Panc1 (cell line): ENCODE data around the gene SCAMP5. TPM values are rescaled to one million over a fixed set of nuclear protein-coding genes. Genes with fewer than 3 reads are reported as not detected.

Experiments used
- ATAC-seq: fragments of 200-7000 bp; cut with Tn5 transposase; 2 replicates; pipeline ENCODE4 v1.9.1; 2020; ENCODE audit warnings: mild to moderate bottlenecking, moderate library complexity
- BruUV-seq: library from RNA; stranded (reverse); fragments of 400-500 nt; replicated peaks from 2 replicates; lab custom pipeline; 2021; lab: Mats Ljungman, UMichigan
- CTCF ChIA-PET: fragments of 300-600 bp; sonication (Branson Sonifier 250); formaldehyde crosslinking; loops from one replicate; lab custom pipeline; 2022; ENCODE audit warnings: antibody characterized with exemption; lab: Charles Lee
- POLR2A ChIA-PET: fragments of 300-600 bp; sonication (Branson Sonifier 250); formaldehyde crosslinking; loops from one replicate; lab custom pipeline; 2022; ENCODE audit warnings: antibody characterized with exemption; lab: Charles Lee
- DNase-seq: peaks from one replicate; pipeline ENCODE4 v3.0.0-alpha.2; 2010; ENCODE audit warnings: low read depth, low spot score
- H3K27ac ChIP-seq: 2 replicates; pipeline ENCODE4 v1.5.1; 2011; ENCODE audit warnings: mild to moderate bottlenecking, low read length, inconsistent platforms
- H3K27me3 ChIP-seq: fragments of 200-500 bp; sonication (Bioruptor generic); 2 replicates; pipeline ENCODE4 v1.6.0; 2014; ENCODE audit warnings: low read length, inconsistent platforms; ENCODE audit not compliant: control insufficient read depth, insufficient read depth
- H3K36me3 ChIP-seq: fragments of 200-500 bp; sonication (Bioruptor generic); 2 replicates; pipeline ENCODE4 v1.5.1; 2014; ENCODE audit warnings: inconsistent platforms, mild to moderate bottlenecking, low read length, moderate library complexity; ENCODE audit not compliant: control insufficient read depth, insufficient read depth
- H3K4me1 ChIP-seq: 2 replicates; pipeline ENCODE4 v1.5.1; 2011; ENCODE audit warnings: inconsistent platforms, mild to moderate bottlenecking, low read length, moderate library complexity; ENCODE audit not compliant: control insufficient read depth, insufficient read depth
- H3K4me3 ChIP-seq, 2 experiments: 2 replicates each; pipeline ENCODE4 v1.5.1; 2011 to 2012; ENCODE audit warnings: low read depth in 2 of 2, low read length in 2 of 2, mild to moderate bottlenecking in 2 of 2, inconsistent platforms in 1 of 2, moderate library complexity in 1 of 2
- H3K9me3 ChIP-seq: fragments of 200-500 bp; sonication (Bioruptor generic); 2 replicates; pipeline ENCODE4 v1.5.1; 2014; ENCODE audit warnings: low read depth, mild to moderate bottlenecking, inconsistent platforms, low read length, moderate library complexity; ENCODE audit not compliant: control insufficient read depth, insufficient read depth
- POLR2AphosphoS5 ChIP-seq: IDR thresholded peaks from 2 replicates; pipeline ENCODE4 v1.6.1; 2012; ENCODE audit warnings: mild to moderate bottlenecking, low read depth, low read length, moderate library complexity
- SIN3A ChIP-seq: IDR thresholded peaks from 2 replicates; pipeline ENCODE4 v1.6.1; 2012; ENCODE audit warnings: low read depth, mild to moderate bottlenecking, low read length, moderate library complexity, borderline replicate concordance; ENCODE audit not compliant: insufficient read depth
- TCF7L2 ChIP-seq: IDR thresholded peaks from 2 replicates; pipeline ENCODE4 v1.6.1; 2011; ENCODE audit warnings: mild to moderate bottlenecking, low read depth, low read length, inconsistent platforms
- in situ Hi-C: cut with HindIII; loops from 2 replicates; pipeline ENCODE4 v1.10.0; 2016; ENCODE audit warnings: low sequenced_read_pairs, low pct_unique_long_range_greater_than_20kb
- intact Hi-C: fragments of 100-400 bp; cut with micrococcal nuclease; formaldehyde crosslinking; loops from one replicate; pipeline ENCODE4 v1.10.0; 2022; ENCODE audit not compliant: unreplicated experiment
- total RNA-seq: library from RNA; stranded (reverse); gene quantifications from one replicate; pipeline ENCODE4 v1.2.1, GENCODE V29; 2021; ENCODE audit not compliant: unreplicated experiment
- TF ChIP-seq, protein P1 (sequence below), 2 experiments: IDR thresholded peaks; 2 replicates each; pipeline ENCODE4 v1.6.1; 2011 to 2012; ENCODE audit warnings: low read depth in 2 of 2, control low read depth in 1 of 2, low read length in 1 of 2, mild to moderate bottlenecking in 1 of 2, moderate library complexity in 1 of 2; ENCODE audit not compliant: insufficient read depth in 1 of 2
- TF ChIP-seq, protein P2 (sequence below): fragments of 450-650 bp; IDR thresholded peaks from 2 replicates; pipeline ENCODE4 v1.5.1; 2017; ENCODE audit warnings: mild to moderate bottlenecking

SCAMP5 gene
- total RNA-seq, 1 experiment from 2014 or later = 11.2 TPM

DNA sequence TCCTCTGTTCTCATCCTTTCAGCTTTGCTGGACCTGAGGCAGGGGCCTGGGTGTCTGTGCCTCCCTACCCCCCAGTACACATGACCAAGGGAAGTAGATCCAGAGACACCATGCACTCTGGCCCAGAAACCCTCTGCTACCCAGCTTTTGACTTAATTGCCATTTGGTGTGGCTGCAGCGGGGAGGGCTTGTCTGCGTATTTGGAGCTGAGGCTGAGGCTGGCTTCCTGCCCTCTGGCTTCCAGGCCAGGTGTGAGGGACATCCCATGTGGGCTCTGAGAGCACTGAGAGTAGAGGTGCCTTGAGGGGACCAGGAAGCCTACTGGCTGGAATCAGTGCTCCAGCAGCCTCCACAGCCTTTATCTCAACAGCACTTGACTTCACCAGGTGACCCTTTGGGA lies 54.9 kb downstream of the SCAMP5 start:
- BruUV-seq = no TSS peak
- intact Hi-C loops (no loop called here), in situ Hi-C loops (no loop called here)
- H3K4me1 ChIP-seq = peaks cover 7% of the 10 kb centered on the region; the same call in 1 of the 2 replicates
- ATAC-seq (no peak), DNase-seq (no peak)
- H3K27me3 ChIP-seq = no peaks in the 10 kb centered on the region
- ChIA-PET CTCF (no interaction called here), POLR2A (interaction anchor here (0.5 kb wide), 1 partner anchor 10 kb away, joined by 4 read pairs; no protein-coding TSS in a partner anchor)
- H3K4me3 ChIP-seq = no peak overlapping the region
- H3K9me3 ChIP-seq = no peaks in the 10 kb centered on the region
- no peak overlapping the region for H3K27ac ChIP-seq
- H3K36me3 ChIP-seq = peaks cover 2% of the 10 kb centered on the region; the same call in 1 of the 2 replicates
- TF ChIP-seq SIN3A (no peak), POLR2AphosphoS5 (no peak), TCF7L2 (no peak)
- TF ChIP-seq, protein P1, sequence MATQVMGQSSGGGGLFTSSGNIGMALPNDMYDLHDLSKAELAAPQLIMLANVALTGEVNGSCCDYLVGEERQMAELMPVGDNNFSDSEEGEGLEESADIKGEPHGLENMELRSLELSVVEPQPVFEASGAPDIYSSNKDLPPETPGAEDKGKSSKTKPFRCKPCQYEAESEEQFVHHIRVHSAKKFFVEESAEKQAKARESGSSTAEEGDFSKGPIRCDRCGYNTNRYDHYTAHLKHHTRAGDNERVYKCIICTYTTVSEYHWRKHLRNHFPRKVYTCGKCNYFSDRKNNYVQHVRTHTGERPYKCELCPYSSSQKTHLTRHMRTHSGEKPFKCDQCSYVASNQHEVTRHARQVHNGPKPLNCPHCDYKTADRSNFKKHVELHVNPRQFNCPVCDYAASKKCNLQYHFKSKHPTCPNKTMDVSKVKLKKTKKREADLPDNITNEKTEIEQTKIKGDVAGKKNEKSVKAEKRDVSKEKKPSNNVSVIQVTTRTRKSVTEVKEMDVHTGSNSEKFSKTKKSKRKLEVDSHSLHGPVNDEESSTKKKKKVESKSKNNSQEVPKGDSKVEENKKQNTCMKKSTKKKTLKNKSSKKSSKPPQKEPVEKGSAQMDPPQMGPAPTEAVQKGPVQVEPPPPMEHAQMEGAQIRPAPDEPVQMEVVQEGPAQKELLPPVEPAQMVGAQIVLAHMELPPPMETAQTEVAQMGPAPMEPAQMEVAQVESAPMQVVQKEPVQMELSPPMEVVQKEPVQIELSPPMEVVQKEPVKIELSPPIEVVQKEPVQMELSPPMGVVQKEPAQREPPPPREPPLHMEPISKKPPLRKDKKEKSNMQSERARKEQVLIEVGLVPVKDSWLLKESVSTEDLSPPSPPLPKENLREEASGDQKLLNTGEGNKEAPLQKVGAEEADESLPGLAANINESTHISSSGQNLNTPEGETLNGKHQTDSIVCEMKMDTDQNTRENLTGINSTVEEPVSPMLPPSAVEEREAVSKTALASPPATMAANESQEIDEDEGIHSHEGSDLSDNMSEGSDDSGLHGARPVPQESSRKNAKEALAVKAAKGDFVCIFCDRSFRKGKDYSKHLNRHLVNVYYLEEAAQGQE (IDR thresholded peaks at IDR 0.05; ENCODE audit: insufficient read depth in 1 of 2, low read depth in 2 of 2, low read length in 1 of 2) = no peak
- TF ChIP-seq, protein P2, sequence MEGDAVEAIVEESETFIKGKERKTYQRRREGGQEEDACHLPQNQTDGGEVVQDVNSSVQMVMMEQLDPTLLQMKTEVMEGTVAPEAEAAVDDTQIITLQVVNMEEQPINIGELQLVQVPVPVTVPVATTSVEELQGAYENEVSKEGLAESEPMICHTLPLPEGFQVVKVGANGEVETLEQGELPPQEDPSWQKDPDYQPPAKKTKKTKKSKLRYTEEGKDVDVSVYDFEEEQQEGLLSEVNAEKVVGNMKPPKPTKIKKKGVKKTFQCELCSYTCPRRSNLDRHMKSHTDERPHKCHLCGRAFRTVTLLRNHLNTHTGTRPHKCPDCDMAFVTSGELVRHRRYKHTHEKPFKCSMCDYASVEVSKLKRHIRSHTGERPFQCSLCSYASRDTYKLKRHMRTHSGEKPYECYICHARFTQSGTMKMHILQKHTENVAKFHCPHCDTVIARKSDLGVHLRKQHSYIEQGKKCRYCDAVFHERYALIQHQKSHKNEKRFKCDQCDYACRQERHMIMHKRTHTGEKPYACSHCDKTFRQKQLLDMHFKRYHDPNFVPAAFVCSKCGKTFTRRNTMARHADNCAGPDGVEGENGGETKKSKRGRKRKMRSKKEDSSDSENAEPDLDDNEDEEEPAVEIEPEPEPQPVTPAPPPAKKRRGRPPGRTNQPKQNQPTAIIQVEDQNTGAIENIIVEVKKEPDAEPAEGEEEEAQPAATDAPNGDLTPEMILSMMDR = no peak

DNA sequence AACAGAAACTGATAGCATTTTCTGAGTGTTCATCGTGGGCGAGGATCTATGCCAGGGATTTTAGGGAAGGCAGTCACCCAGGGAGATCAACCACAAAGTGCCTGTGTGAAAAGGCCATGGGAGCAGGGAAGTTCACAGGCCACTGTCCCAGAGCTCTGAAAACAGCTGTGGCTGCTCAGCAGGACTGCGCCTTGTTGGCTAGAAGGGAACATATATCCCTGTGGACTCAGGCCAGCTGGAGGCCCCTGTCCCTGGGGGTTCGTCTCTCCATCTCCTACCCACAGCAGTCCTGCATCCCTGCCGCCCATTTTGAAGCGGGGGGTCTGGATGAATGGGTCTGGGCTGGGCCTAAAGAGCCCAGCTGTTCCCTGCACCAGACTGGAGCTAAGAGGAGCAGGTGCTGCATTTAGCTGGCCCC lies 55.8 kb downstream of the SCAMP5 start:
- ChIA-PET POLR2A (no interaction called here), CTCF (no interaction called here)
- Histone ChIP-seq H3K4me1 (peaks cover 7% of the 10 kb centered on the region; the same call in 1 of the 2 replicates), H3K27ac (no peak overlapping the region), H3K36me3 (peaks cover 2% of the 10 kb centered on the region; the same call in 1 of the 2 replicates), H3K4me3 (no peak overlapping the region), H3K9me3 (no peaks in the 10 kb centered on the region), H3K27me3 (no peaks in the 10 kb centered on the region)
- TF ChIP-seq, protein P2 = no peak
- BruUV-seq = no TSS peak
- no peak for ATAC-seq
- intact Hi-C loops (no loop called here), in situ Hi-C loops (no loop called here)
- DNase-seq = no peak
